NCI-H345 treated with DMSO at 0.1 percent for 48 hours (cell line): ENCODE measurements around the gene FRY.
A peak's percentile ranks its signal among the peaks of the same experiment; 100 is the strongest.
"Not testable (repeated sequence)": the region's sequence is repeated elsewhere in the genome, so short reads cannot be mapped to it uniquely, and the experiment has no call there.

Source experiments
- DNase-seq: peaks from one replicate; lab custom pipeline; 2025; ENCODE audit not compliant: unreplicated experiment; lab: John Stamatoyannopoulos, UW

FRY gene

DNA sequence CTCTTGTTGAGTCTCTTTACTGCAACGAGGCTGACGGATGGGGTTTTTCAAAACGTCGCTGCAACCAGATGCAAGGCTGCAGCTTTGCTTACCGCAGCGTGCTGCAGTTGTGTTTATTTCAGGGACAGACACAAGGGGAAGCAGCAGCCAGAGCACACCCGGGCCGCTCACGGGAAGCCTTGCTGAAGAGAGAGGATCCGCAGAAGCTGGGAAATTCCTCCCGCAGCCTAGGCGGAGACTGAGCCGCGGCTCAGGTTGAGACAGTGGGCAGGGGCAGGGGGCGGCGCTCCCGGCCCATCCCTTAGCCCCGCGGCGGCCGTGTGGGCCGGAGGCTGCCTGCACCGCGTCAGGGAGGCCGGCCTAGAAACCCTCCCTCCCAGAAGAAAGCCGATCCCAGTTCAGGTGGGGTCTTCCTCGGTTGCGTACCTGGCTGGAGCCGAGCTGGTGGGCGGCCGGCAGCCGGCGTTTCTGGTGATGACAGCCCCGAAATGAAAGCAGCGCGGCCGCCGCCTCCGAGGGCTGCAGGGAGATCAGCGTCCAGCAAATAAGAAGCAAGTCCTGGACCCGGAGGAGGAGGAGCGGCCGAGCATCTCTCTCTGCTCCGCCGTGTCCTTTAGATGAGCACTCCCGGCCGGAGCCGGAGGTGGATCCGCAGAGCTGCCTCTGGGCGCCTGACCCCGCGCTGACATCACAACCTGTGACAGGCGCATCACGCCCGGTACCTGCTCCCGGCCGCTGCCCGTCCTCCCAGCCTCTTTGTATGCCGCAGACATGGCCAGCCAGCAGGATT is at the start of gene FRY:
TSS of gene FRY (plus strand) at position 750 of the 790 bp plus-strand sequence. CDS start at position 772, 22 bp downstream.
- peak; percentile 36 for DNase-seq

DNA sequence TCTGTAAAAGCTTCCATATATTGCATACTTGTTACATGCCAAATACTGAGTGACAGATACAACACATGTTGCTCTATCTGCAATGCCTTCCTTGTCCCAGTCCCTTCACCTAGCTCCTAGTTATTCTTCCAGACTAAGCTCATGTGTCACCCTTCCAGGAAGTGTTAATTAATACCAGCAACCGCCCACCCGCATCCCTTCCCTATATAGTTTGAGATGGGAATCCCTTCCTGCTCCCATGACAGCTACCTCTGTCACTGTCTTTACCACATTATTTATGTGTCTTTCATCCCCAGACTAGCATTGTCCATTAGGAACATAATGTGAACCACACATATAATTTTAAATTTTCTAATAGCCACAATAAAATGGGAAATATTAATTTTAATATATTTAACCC is 49.5 kb upstream of the FRY start:
- DNase-seq: no peak

DNA sequence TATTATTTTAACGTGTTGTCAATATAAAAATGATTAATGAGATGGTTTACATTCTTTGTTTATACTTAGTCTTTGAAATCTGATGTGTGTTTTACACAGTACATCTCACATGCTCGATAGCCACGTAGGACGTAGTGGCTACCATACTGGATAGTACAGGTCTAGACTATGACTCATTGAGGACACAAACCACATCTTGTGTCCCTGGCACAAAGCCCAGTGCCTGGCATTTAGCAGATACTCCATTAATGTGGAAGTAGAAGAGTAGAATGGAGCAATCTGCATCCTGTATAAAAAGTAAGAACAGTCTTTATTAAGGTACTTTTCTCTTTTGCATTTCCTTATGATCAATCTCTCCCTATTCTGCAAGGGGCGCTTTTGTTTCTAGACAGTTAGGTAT is 49.0 kb upstream of the FRY start:
- peak; percentile 23 for DNase-seq

GRCh38 chr13:31983696-31984095 is 47.9 kb upstream of the FRY start:
- not testable (repeated sequence) for DNase-seq

GRCh38 chr13:31984388-31984787 is 47.2 kb upstream of the FRY start:
- DNase-seq: not testable (repeated sequence)

DNA sequence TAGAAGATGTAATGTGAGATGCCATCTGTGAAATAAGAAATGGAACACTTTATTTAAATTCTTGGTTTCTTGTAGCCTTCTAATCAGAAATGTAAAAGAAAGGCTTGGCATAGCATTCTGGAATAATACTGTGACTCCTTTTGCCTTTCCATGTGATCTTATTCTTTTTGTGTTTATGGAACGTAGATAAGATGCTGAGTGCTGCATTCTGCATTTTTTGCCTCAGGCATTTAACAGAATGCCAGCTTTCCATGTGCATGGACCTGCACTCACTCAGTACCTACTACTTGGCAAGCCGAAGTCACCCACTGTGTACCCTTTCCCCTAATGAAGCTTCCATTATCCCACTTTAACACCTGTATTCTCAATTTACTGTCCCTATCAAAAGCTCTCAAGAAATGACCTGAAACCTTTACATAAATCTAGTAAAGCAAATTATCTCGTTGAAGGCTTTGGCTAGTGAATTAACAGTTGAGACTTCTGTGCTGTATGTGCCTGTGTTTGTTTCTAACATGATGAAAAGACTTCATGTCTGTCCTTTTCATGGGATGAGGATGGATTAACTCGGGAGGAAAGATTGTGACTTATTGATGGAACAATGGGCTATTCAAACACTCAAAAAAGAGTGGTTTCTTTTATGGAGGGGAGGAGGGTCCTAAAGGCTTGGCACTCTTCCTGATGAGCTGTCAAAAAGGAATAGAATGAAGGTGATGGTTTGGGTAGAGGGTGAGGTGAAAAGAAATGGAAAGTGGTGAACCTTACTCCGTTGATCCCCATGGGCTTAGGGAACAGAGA is 44.7 kb upstream of the FRY start:
- peak; percentile 84 for DNase-seq

DNA sequence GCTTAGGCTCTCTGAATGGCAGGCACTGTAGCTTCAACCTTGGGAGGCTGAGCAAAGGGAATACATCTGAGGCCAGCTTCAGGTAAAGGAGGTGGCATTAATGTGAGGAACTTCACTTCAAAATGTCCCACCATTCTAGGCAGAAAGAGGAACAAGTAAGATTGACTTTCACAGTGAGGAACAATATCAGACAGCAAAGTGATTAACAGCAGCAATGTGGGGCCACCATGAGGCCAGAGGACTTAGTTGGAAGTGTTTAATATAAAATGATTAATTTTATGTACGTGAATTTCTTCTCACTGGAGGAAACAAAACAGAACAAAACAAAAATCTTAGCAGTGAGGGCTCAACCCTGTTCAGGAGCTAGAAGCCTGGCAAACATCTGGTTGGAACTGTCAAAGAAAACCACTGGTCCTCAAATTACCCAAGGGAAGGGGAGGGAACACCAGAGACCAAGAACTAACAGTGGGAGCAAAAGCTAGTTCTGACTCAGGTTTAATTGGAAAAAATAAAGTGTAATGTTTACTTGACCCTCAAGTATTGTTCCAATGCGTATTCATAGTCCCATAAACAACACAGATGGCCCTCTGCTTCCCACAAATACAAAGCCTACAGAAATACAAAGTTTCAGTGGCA is 43.9 kb upstream of the FRY start:
- no peak for DNase-seq

DNA sequence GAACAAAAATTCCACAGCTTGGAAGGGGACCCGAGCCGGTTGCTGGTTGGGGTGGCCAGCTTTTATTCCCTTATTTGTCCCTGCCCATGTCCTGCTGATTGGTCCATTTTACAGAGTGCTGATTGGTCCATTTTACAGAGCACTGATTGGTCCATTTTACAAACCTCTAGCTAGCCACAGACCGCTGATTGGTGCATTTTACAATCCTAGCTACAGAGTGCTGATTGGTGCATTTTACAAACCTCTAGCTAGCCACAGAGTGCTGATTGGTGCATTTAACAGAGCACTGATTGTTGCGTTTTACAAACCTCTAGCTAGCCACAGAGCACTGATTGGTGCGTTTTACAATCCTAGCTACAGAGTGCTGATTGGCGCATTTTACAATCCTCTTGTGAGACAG is 37.2 kb upstream of the FRY start:
- DNase-seq: not testable (repeated sequence)

GRCh38 chr13:31996601-31997000 is 35.0 kb upstream of the FRY start:
- DNase-seq: no peak

DNA sequence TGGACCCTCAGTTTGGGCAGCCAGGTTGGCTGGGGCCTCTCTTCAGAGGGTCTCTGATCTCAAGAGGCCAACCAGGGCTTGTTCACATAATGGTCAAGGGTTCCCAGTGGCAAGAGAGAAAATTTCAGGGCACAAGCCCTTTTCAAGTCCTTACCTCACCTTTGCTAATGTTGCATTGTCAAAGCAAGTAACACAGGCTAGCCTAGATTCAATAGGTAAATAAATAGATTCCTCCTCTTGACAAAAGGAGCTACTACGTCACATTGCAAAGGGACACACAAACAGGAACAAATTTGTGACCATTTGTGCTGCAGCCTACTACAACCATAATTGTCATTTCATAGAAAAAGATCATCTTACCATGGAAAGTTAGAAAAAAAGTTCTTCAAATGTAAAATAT is 33.9 kb upstream of the FRY start:
- DNase-seq: no peak

DNA sequence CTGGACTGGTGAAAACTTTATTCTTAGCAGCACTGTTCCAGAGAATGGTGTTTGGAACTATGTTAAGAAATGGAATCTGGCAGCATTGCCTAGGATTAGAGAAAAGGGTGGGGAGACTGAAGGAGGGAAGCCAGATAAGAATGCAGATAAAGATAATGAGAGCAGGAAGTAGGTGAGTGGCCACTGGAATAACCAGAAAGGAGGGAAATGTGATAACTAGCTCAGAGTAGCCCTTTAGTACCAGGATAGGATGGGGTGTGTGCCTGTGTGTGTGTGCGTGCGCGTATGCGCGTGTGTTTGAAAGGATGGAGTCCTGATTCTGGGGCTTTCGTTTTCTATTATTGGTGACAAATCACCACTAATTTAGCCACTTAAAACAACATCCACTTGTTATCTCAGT is 33.4 kb upstream of the FRY start:
- no peak for DNase-seq

GRCh38 chr13:32000754-32001153 is 30.8 kb upstream of the FRY start:
- not testable (repeated sequence) for DNase-seq

DNA sequence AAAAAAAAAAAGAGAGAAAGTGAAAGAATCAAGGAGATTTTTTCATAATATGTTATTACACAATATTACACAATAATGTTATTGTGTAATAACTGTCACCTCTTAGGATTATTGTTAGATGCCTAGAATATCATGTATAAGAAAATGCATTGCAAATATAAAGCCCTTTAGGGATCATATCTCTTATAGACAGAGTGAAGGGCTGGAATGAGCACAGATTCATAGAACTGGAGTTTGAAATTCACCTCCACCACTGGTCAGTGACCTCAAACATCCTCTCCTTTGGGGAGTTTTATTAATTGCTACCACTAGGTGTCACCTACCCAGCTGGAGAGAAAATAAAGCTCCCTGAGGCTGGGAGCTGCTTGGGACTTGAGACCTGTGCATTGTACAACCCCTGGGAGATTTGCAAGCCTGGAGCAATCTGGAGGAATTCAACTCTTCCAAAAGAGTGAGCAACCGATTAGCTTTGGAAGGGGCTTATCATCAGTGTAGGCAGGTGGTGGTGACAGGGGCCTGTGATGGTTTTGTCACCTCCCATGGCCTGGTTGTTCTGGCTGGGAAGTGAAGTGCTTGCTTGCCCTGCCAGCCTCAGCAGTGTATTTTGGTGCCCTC is 30.3 kb upstream of the FRY start:
- DNase-seq: no peak

- no peak for DNase-seq
Measured at GRCh38 chr13:32001769-32002168, 29.8 kb upstream of the FRY start.

- DNase-seq: no peak
Measured at GRCh38 chr13:32002873-32003272, 28.7 kb upstream of the FRY start.

GRCh38 chr13:32007494-32007893 is 24.1 kb upstream of the FRY start:
- DNase-seq: no peak

GRCh38 chr13:32008518-32009175 is 22.9 kb upstream of the FRY start:
- DNase-seq: no peak

DNA sequence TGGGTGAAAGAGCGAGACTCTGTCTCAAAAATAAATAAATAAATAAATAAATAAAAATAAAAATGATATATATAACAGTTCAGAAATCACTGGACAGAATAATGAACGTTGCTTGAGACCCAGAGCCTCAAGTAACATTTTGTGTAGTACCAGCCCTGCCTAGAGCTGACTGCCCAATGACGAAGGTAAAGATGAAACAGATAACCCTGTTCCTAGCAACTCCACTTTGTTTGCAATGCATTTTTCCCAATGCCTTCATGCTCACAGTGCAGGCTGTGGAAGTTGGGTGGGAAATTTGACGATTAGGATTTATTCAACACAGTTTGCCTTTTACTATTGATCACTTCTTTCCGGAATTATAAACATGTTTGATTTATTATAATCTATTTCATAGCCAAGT is 22.2 kb upstream of the FRY start:
- DNase-seq: no peak

GRCh38 chr13:32010136-32010535 is 21.4 kb upstream of the FRY start:
- DNase-seq: no peak

GRCh38 chr13:32011971-32012370 is 19.6 kb upstream of the FRY start:
- no peak for DNase-seq

DNA sequence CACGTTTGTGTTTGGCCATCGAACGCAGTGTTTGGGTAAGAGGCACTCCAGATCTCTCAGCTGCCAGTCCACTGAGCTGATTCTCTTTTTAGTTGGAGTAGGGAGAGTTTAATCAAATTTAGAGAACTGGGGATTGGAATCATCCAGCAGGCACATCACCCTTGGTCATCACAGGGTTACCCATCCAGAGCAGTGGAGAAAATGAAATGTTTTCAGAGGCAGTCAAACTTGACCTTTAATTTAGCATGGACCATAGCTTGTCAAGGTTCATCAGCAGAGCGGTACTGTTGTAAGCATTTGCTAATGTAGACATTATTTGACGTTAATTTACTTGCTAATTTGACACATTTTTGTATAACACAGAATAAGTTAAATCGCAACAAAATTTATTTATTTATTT is 18.4 kb upstream of the FRY start:
- no peak for DNase-seq
